Right renal cortex interstitium (tissue), 3 donors: ENCODE measurements around the gene OPN5. TPM values are rescaled to one million over a fixed set of nuclear protein-coding genes. Genes with fewer than 3 reads are reported as not detected.

Experiments used
- DNase-seq, 3 donors: peaks; one replicate each; pipeline ENCODE4 v3.0.0-alpha.2; 2013; ENCODE audit warnings: low read depth in 3 of 3, low spot score in 2 of 3
- polyA plus RNA-seq, 3 donors: library from polyadenylated mRNA; unstranded; fragments of 120-200 nt; gene quantifications; one replicate each; pipeline ENCODE4 v1.2.1, GENCODE V29; 2013; ENCODE audit not compliant: insufficient read length in 3 of 3

OPN5 gene
- polyA plus RNA-seq, 3 donors, result 0.48 to 0.58 (median 0.50) TPM

- DNase-seq, result no peak
Measured at GRCh38 chr6:47852727-47853126, 70.9 kb downstream of the OPN5 start.

GRCh38 chr6:47853766-47854165 lies 71.9 kb downstream of the OPN5 start:
- no peak for DNase-seq

GRCh38 chr6:47854971-47855370 lies 73.1 kb downstream of the OPN5 start:
- no peak for DNase-seq

GRCh38 chr6:47859175-47859574 lies 77.3 kb downstream of the OPN5 start:
- DNase-seq, result peak in 1 of 3 donors; percentile 7

- DNase-seq, result no peak
Measured at GRCh38 chr6:47862731-47863130, 80.9 kb downstream of the OPN5 start.

- no peak for DNase-seq
Measured at GRCh38 chr6:47865206-47865605, 83.4 kb downstream of the OPN5 start.

GRCh38 chr6:47875593-47875992 lies 93.8 kb downstream of the OPN5 start:
- DNase-seq, result no peak

Other genes with a start within 250 kb of the OPN5 start
- under 1 TPM in 2 of 3 donors, not detected in 1; 0.12 to 0.13 TPM for gene ADGRF4, start 83.5 kb upstream of the OPN5 start, polyA plus RNA-seq